Upper lobe of left lung (tissue), 4 donors: ENCODE results near the gene FGF1.

Experiments used
- CTCF ChIP-seq, 6 experiments: fragments of 450-650 bp in 4 of 6; fragments of 200-600 bp in 2 of 6; sonication (generic) in 2 of 6; IDR thresholded peaks; one replicate each; pipeline ENCODE4 v1.5.1; 2016 to 2019; ENCODE audit warnings: antibody characterized with exemption in 6 of 6
- POLR2A ChIP-seq, 4 donors: fragments of 450-650 bp; IDR thresholded peaks; one replicate each; pipeline ENCODE4 v1.5.1; 2016 to 2017; ENCODE audit warnings: antibody characterized with exemption in 4 of 4, mild to moderate bottlenecking in 2 of 4
- POLR2AphosphoS5 ChIP-seq, 2 donors: sonication (generic); formaldehyde crosslinking; IDR thresholded peaks; one replicate each; pipeline ENCODE4 v1.5.1; 2017; ENCODE audit warnings: antibody characterized with exemption in 2 of 2

DNA sequence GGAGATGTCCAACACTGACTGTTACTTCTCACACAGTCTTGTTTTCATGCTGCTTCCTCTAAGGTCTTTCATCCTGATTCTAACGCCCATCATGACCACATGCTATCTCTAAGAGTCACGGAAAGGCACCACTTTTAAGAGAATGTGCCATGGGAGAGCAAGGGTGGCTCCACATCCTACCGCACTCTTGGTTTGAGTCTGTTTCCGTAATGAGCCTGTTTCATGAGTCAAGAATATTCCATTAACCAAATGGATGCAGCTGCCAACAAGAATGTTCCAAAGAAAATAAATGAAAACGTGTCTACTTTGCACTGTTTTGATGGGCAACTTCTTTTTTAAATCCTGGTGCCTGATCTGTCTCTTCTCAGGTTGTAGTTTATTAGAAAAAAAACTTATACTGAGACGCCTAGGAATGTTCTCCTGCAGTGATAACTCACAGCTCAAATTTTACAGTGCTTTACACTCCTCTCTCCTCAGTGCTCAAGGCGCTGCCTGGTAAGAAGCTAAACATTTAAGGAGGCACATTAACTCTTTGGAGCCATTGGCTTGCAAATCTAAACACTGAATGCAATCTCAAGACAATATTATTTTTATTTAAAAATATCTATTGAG is 124.3 kb downstream of the FGF1 start:
- TF ChIP-seq POLR2A (IDR thresholded peaks at IDR 0.05) (no peak), CTCF (IDR thresholded peaks at IDR 0.05) (no peak), POLR2AphosphoS5 (IDR thresholded peaks at IDR 0.05) (no peak)
